Epithelial cell of prostate (primary cell): ENCODE results near the gene SLAMF9.

Experiments
- DNase-seq: peaks from one replicate; pipeline ENCODE4 v3.0.0-alpha.2; 2011; ENCODE audit warnings: low read depth, low spot score
- H3K27ac ChIP-seq: fragments of 450-650 bp; 2 replicates; pipeline ENCODE4 v1.5.1; 2017; ENCODE audit warnings: mild to moderate bottlenecking

The SLAMF9 gene

GRCh38 chr1:159923203-159924024 lies 30.6 kb downstream of the SLAMF9 start:
- H3K27ac ChIP-seq: peak overlapping the region; percentile 99
- DNase-seq: no peak

- DNase-seq: no peak
- H3K27ac ChIP-seq: peak overlapping the region; percentile 99
Measured at GRCh38 chr1:159922511-159923202, 31.4 kb downstream of the SLAMF9 start.

DNA sequence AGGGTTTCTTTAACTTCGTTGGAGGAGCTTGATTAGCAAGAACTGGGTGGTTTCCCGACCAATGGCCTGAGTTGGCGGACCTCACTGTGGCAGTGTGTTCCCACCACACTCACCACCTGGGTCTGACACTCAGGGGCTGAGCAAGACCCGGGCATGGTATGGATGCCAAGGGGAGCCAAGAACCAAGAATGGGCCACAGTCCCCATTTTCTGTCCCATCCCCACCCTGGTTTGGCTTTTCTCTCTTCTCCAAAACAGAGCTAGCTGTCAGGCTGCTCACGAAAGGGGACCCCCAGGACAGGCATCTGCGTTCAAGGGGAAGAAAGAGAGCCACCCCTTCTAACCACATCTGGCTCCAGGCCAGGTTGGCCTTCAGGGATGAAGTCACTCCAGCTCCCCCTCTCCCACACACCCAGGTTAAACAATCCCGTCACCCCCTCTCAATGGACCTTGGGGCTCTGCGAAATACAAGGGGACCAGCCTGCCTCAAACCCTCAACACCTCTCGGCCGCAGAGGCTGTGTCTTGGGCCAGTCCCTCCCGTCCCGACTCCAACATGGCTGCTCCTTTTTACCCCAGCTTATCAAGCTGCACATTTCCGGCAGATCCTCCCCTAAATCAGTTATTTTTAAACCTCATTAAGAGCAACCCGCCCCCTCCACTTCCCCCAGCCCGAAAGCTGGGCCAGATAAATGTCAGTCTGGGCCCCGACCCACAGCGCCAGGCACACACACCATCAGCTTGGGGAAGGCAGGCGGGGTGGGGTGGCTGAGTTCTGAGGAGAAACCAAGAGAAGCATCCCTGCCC lies 32.1 kb downstream of the SLAMF9 start:
- peak overlapping the region; percentile 99 for H3K27ac ChIP-seq
- DNase-seq: no peak

GRCh38 chr1:159921251-159921650 lies 32.8 kb downstream of the SLAMF9 start:
- H3K27ac ChIP-seq: no peak overlapping the region
- no peak for DNase-seq

- H3K27ac ChIP-seq: no peak overlapping the region
Measured at GRCh38 chr1:159920651-159921050, 33.4 kb downstream of the SLAMF9 start.

GRCh38 chr1:159920202-159920601 lies 33.8 kb downstream of the SLAMF9 start:
- H3K27ac ChIP-seq: no peak overlapping the region
- DNase-seq: no peak

More at GRCh38 chr1:159920651-159921050, 33.4 kb downstream of the SLAMF9 start:
- no peak for DNase-seq

DNA sequence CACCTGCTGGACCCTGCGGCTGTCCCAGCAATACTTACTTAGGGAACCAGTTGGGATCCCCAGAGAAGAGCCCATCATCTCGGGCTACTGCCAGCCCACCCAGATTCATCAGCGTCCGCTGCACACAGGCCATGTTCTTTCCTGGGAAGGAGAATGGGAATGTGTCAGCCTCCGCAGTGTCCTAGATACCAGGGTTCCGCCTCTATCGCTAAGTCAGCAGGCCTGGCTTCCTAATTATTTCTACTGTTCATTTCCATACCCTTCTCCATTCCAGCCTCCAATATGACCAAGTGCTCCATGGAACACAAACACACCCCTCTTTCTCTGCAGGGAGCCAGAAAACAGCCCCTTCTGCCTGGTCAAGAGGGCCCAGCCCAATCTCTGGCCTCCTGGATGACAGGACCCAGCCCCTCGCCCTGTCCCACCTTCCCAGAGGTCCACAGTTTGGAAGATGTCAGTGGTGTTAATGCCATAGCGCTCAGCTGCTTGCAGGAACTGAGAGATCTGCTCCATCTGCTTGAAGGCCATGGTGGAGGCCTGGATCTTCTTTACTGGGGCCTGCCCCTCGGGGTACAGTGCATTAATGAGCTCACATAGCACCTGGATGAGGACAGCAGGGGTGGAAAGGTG lies 34.7 kb downstream of the SLAMF9 start:
- H3K27ac ChIP-seq: no peak overlapping the region
- no peak for DNase-seq

DNA sequence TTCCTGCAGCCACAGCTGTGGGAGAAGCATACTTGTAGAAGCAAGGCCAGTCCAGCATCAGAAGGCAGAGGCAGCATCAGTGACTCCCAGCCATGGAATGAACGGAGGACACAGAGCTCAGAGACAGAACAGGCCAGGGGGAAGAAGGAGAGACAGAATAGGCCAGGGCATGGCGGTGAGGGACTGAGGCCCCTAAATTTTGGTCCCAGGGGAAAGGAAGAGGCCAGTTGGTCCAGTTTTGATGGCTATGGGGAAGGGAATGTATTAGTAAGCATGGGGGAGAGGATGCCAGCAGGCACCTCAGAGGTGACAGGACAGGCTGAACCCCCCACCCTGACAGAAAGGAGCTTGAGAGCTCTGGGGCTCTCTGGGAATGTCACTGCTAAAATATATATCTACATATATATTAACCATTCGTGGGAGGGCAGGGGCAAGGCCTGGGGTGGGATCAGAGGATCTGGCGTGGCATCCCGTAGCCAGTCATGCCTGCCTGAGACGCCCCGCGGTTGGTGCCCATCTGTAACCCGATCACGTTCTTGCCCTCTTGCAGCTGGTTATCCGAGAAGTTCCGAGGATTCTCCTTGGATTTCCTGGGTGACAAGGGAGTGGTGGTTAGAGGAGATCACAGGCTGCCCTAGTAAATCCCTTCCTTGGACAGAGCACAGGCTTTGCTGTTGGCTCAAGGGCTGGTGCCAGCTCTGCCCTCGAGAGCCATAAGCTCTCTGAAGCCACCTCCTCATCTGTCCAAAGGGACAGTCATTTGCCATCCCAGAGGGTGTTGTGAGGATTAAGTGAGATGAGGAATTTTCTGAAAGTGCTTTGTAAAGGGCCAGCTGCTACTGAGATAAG lies 35.5 kb downstream of the SLAMF9 start:
- no peak for DNase-seq
- peak overlapping the region; percentile 66 for H3K27ac ChIP-seq

DNA sequence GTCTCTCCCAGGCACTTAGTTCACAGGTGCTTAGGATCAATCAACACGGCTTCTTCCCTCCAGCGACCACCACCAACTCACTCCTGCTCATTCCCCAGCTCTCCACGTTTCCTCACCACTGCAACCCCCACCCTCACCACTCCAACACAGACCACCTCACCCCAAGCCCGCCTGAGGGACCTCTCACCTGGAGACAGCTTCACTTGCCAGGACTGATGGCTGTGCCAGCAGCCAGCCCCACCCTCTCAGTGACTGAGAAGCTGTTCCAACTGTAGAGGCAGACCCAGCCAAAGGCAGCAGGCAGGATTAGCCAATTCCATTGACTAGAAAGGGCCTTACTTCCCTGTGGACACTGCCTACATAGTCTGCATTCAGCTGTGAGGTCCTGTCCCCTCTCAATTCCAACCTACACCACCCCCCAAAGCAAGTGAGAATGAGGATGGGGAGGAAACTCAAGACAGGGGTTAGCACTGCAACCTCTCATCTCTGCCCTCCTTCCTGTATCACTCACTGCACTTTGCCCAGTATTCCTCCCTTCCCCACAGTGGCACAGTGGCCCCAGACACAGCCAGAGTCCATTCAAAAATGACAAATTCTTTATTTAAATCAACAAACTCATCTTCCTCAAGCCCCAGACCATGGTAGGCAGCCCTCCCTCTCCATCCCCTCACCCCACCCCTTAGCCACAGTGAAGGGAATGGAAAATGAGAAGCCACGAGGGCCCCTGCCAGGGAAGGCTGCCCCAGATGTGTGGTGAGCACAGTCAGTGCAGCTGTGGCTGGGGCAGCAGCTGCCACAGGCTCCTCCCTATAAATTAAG lies 36.3 kb downstream of the SLAMF9 start:
- H3K27ac ChIP-seq: peak overlapping the region; percentile 66

GRCh38 chr1:159916242-159917051 lies 37.6 kb downstream of the SLAMF9 start:
- no peak for DNase-seq
- peak overlapping the region; percentile 66 for H3K27ac ChIP-seq

More for the DNA sequence above, 36.3 kb downstream of the SLAMF9 start:
- DNase-seq: no peak

GRCh38 chr1:159915571-159916241 lies 38.3 kb downstream of the SLAMF9 start:
- no peak for DNase-seq
- H3K27ac ChIP-seq: peak overlapping the region; percentile 66

- DNase-seq: no peak
- H3K27ac ChIP-seq: peak overlapping the region; percentile 46
Measured at GRCh38 chr1:159914252-159915018, 39.6 kb downstream of the SLAMF9 start.

DNA sequence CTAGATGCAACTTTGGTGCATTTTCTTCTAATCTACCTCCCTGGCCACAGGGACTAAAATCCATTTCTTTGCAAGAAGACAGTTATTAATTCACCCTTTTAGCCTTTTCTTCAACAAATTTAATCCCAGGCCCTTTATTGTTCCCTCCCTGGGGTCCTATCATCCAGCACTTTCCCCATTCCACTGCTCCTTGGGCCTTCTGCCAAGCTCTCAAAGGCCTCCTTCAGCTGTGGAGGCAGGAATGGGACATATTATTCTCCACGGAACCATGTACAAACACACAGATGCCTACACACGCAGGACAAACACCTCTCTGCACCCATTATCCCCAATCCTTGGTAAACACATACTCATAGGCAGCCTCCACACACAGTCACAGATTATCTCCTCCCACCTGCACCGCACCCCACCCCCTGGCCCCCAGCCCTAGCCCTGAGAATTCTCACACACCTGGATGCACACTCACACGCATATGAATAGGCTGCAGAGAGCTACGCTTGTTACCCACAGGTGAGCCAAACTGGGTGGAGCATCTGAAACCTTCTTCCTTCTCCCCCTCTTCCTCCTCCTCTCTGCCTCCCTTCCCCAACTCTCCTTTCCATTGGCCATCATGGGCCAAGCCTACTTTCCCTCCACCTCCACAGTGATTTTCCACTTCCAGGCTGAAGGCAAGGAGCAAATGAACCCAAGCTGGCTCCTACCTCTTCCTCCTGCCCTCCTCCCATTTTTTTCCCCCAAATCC lies 40.4 kb downstream of the SLAMF9 start:
- H3K27ac ChIP-seq: peak overlapping the region; percentile 46
- DNase-seq: peak; percentile 46

DNA sequence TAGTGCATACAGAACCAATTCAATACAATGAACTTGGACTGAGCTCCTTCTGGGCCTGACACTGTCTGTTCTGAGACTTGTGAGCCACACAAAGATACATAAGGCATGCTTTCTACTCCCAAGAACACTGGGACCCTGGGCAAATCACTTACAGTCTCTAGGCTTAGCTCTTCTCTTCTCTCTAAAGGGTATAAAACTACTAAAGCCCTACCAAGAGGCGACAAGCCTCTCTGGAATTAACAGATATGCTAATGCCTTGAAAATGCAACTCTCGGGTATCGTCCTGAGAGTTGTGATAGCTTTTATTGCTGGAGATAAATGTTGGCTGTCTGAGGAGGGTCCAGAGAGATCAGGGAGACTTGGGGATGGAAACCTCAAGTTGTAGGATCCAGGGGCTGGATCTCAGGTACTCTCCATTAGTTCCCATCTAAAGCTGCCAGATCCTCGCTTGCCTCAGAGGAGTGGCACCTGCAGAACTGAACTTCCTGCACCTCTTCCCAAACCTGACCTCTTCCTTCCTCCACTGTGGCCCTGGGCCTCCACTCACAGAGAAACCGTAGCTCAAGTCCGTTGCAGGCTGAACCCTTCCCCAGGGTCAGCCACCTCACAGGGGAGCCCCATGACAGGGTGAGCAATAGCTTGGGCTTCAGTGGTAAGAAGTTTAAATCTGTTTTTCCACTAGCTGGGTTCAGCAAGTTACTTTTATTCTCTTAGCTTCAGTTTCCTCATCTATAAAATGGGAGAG lies 42.5 kb downstream of the SLAMF9 start:
- no peak for DNase-seq
- H3K27ac ChIP-seq: peak overlapping the region; percentile 22
